HCT116 (cell line): Measurements from ENCODE around the gene WWOX. TPM values are rescaled to one million over a fixed set of nuclear protein-coding genes. Genes with fewer than 3 reads are reported as not detected.

Experiments
- ATAC-seq: fragments of 200-7000 bp; cut with Tn5 transposase; 2 replicates; pipeline ENCODE4 v1.9.1; 2020; ENCODE audit warnings: mild to moderate bottlenecking, moderate library complexity
- BruUV-seq: library from RNA; stranded (reverse); fragments of 400-500 nt; replicated peaks from 2 replicates; lab custom pipeline; 2021; lab: Mats Ljungman, UMichigan
- CTCF ChIA-PET: fragments of 300-600 bp; sonication (Branson Sonifier 250); formaldehyde crosslinking; loops from one replicate; lab custom pipeline; 2021; ENCODE audit warnings: antibody characterized with exemption; lab: Charles Lee
- POLR2A ChIA-PET: fragments of 300-600, 350-600 bp; sonication (Branson Sonifier 250); formaldehyde crosslinking; loops from one replicate; lab custom pipeline; 2021; ENCODE audit warnings: antibody characterized with exemption; lab: Charles Lee
- RAD21 ChIA-PET, 2 experiments: fragments of 300-600 bp; sonication (Branson Sonifier 250); formaldehyde crosslinking; loops; one replicate each; lab custom pipeline; 2023; ENCODE audit warnings: low total read pairs in 2 of 2; ENCODE audit not compliant: uncharacterized antibody in 2 of 2, unreplicated experiment in 2 of 2, low non-redundant PET in 1 of 2; lab: Charles Lee
- DNase-seq: peaks from one replicate; pipeline ENCODE4 v3.0.0-alpha.2; 2010; ENCODE audit warnings: low read depth, low spot score
- H2AFZ ChIP-seq: fragments of 200-600 bp; shearing (Covaris generic), sonication (generic); 2 replicates; pipeline ENCODE4 v1.6.1; 2017; ENCODE audit warnings: low read depth, mixed run types, mixed read lengths, antibody characterized with exemption, low read length; ENCODE audit not compliant: poor library complexity, severe bottlenecking
- H3K27ac ChIP-seq: 2 replicates; pipeline ENCODE4 v1.5.1; 2012; ENCODE audit warnings: low read depth, low read length
- H3K27me3 ChIP-seq: fragments of 200-600 bp; sonication (generic); 2 replicates; pipeline ENCODE4 v1.6.1; 2016; ENCODE audit warnings: mixed run types, low read length, mixed read lengths; ENCODE audit not compliant: insufficient read depth
- H3K36me3 ChIP-seq, 2 experiments: fragments of 200-500 bp in 1 of 2; fragments of 200-600 bp in 1 of 2; sonication (Bioruptor generic) in 1 of 2; sonication (generic) in 1 of 2; 2 replicates each; pipeline versions ENCODE4 v1.5.1 to v1.6.1; 2014 to 2016; ENCODE audit warnings: low read length in 2 of 2, inconsistent platforms in 1 of 2, mixed read lengths in 1 of 2, mixed run types in 1 of 2; ENCODE audit not compliant: insufficient read depth in 2 of 2, control insufficient read depth in 1 of 2
- H3K4me1 ChIP-seq, 2 experiments: fragments of 200-600 bp in 1 of 2; sonication (generic) in 1 of 2; 2 replicates each; pipeline versions ENCODE4 v1.5.1 to v1.6.1; 2012 to 2017; ENCODE audit warnings: low read length in 2 of 2, inconsistent platforms in 1 of 2, mild to moderate bottlenecking in 1 of 2, mixed read lengths in 1 of 2, mixed run types in 1 of 2, moderate library complexity in 1 of 2; ENCODE audit not compliant: insufficient read depth in 2 of 2, control insufficient read depth in 1 of 2
- H3K4me2 ChIP-seq: fragments of 200-600 bp; sonication (generic); 2 replicates; pipeline ENCODE4 v1.6.1; 2017; ENCODE audit warnings: mixed run types, low read length, mixed read lengths
- H3K4me3 ChIP-seq, 2 experiments: fragments of 200-600 bp in 1 of 2; sonication (generic) in 1 of 2; replicated peaks in 1 of 2; 2 replicates each; pipeline ENCODE4 v1.5.1; 2011 to 2016; ENCODE audit warnings: low read length in 2 of 2, control low read depth in 1 of 2, low read depth in 1 of 2, mild to moderate bottlenecking in 1 of 2, mixed read lengths in 1 of 2, mixed run types in 1 of 2
- H3K79me2 ChIP-seq: fragments of 200-600 bp; sonication (generic); 2 replicates; pipeline ENCODE4 v1.6.1; 2017; ENCODE audit warnings: mild to moderate bottlenecking, mixed run types, low read length, moderate library complexity, mixed read lengths; ENCODE audit not compliant: insufficient read depth
- H3K9ac ChIP-seq: fragments of 200-600 bp; sonication (generic); 2 replicates; pipeline ENCODE4 v1.6.1; 2016; ENCODE audit warnings: low read length, mixed read lengths
- H3K9me2 ChIP-seq: fragments of 200-600 bp; sonication (generic), shearing (Covaris generic); 2 replicates; pipeline ENCODE4 v1.6.1; 2017; ENCODE audit warnings: mixed run types, mild to moderate bottlenecking, moderate library complexity; ENCODE audit not compliant: insufficient read depth
- H3K9me3 ChIP-seq, 2 experiments: fragments of 200-500 bp in 1 of 2; fragments of 200-600 bp in 1 of 2; sonication (Bioruptor generic) in 1 of 2; sonication (generic) in 1 of 2; 2 replicates each; pipeline ENCODE4 v1.6.1; 2014 to 2017; ENCODE audit warnings: low read length in 2 of 2, mixed read lengths in 2 of 2, inconsistent platforms in 1 of 2, low read depth in 1 of 2, mild to moderate bottlenecking in 1 of 2, mixed run types in 1 of 2, moderate library complexity in 1 of 2; ENCODE audit not compliant: control insufficient read depth in 1 of 2, insufficient read depth in 1 of 2
- H4K20me1 ChIP-seq: fragments of 200-600 bp; sonication (generic), shearing (Covaris generic); 2 replicates; pipeline ENCODE4 v1.6.1; 2017; ENCODE audit warnings: mixed run types, mild to moderate bottlenecking, moderate library complexity; ENCODE audit not compliant: insufficient read depth
- ATF3 ChIP-seq: IDR thresholded peaks from 2 replicates; pipeline ENCODE4 v1.6.1; 2012
- CBX3 ChIP-seq: IDR thresholded peaks from 2 replicates; pipeline ENCODE4 v1.6.1; 2012; ENCODE audit warnings: low read depth
- CTCF ChIP-seq, 3 experiments: fragments of 200-600 bp in 1 of 3; sonication (generic) in 1 of 3; IDR thresholded peaks in 2 of 3; conservative IDR thresholded peaks in 1 of 3; 2 replicates each; pipeline ENCODE4 v1.5.1; 2012 to 2017; ENCODE audit warnings: low read depth in 2 of 3, low read length in 2 of 3, antibody characterized with exemption in 1 of 3, borderline replicate concordance in 1 of 3, control low read depth in 1 of 3, mild to moderate bottlenecking in 1 of 3, mixed read lengths in 1 of 3, mixed run types in 1 of 3, moderate library complexity in 1 of 3; ENCODE audit not compliant: insufficient read depth in 1 of 3
- EGR1 ChIP-seq: IDR thresholded peaks from 2 replicates; pipeline ENCODE4 v1.6.1; 2012; ENCODE audit warnings: low read depth
- ELF1 ChIP-seq: IDR thresholded peaks from 2 replicates; pipeline ENCODE4 v1.6.1; 2012; ENCODE audit warnings: low read depth, borderline replicate concordance
- EZH2 ChIP-seq: fragments of 200-600 bp; sonication (generic); IDR thresholded peaks from 2 replicates; pipeline ENCODE4 v1.6.1; 2017; ENCODE audit warnings: antibody characterized with exemption, mixed run types
- EZH2phosphoT487 ChIP-seq: fragments of 200-600 bp; IDR thresholded peaks from 2 replicates; pipeline ENCODE4 v1.6.1; 2018; ENCODE audit warnings: antibody characterized with exemption, borderline replicate concordance
- FOSL1 ChIP-seq: IDR thresholded peaks from 2 replicates; pipeline ENCODE4 v1.6.1; 2012; ENCODE audit warnings: low read depth
- MAX ChIP-seq: IDR thresholded peaks from 2 replicates; pipeline ENCODE4 v1.6.1; 2012
- POLR2A ChIP-seq: IDR thresholded peaks from 2 replicates; pipeline ENCODE4 v1.7.0; 2011; ENCODE audit warnings: borderline replicate concordance; ENCODE audit not compliant: insufficient read depth, insufficient read length; ENCODE audit errors: extremely low read depth
- POLR2AphosphoS5 ChIP-seq: IDR thresholded peaks from 2 replicates; pipeline ENCODE4 v1.6.1; 2011; ENCODE audit warnings: mild to moderate bottlenecking, low read depth, low read length, moderate library complexity
- REST ChIP-seq: IDR thresholded peaks from 2 replicates; pipeline ENCODE4 v1.6.1; 2012; ENCODE audit warnings: low read depth
- SIN3A ChIP-seq: IDR thresholded peaks from 2 replicates; pipeline ENCODE4 v1.6.1; 2012; ENCODE audit warnings: low read depth
- SRF ChIP-seq: IDR thresholded peaks from 2 replicates; pipeline ENCODE4 v1.6.1; 2012; ENCODE audit warnings: low read depth
- TCF7L2 ChIP-seq: IDR thresholded peaks from 2 replicates; pipeline ENCODE4 v1.7.0; 2011; ENCODE audit warnings: borderline replicate concordance, inconsistent platforms; ENCODE audit not compliant: insufficient read depth, insufficient read length; ENCODE audit errors: extremely low read depth
- YY1 ChIP-seq: IDR thresholded peaks from 2 replicates; pipeline ENCODE4 v1.6.1; 2011; ENCODE audit warnings: low read length, low read depth, moderate library complexity, mild to moderate bottlenecking; ENCODE audit not compliant: insufficient replicate concordance; ENCODE audit errors: extremely low read depth
- ZBTB33 ChIP-seq: IDR thresholded peaks from 2 replicates; pipeline ENCODE4 v1.6.1; 2011; ENCODE audit warnings: mild to moderate bottlenecking, low read length, moderate library complexity; ENCODE audit not compliant: insufficient replicate concordance; ENCODE audit errors: extremely low read depth
- ZFX ChIP-seq: fragments of 450-650 bp; IDR thresholded peaks from 2 replicates; pipeline ENCODE4 v1.6.1; 2017
- intact Hi-C: fragments of 100-400 bp; cut with micrococcal nuclease; formaldehyde crosslinking; loops from 2 replicates; pipeline ENCODE4 v1.10.0; 2022
- total RNA-seq: library from RNA; stranded (reverse); gene quantifications from one replicate; pipeline ENCODE4 v1.2.1, GENCODE V29; 2021; ENCODE audit not compliant: unreplicated experiment

The WWOX gene
- total RNA-seq, 1 experiment from 2014 or later, result 13.7 TPM

GRCh38 chr16:78629173-78629572 is 529.7 kb downstream of the WWOX start (continued):
- TF ChIP-seq REST, result no peak
- no peak for TF ChIP-seq POLR2AphosphoS5
- TF ChIP-seq YY1, result no peak
- TF ChIP-seq EZH2, result no peak

- ChIA-PET CTCF (no interaction called here), RAD21 (no interaction called here), POLR2A (no interaction called here)
- H3K9me3 ChIP-seq, result no peaks in the 10 kb centered on the region
- no peak overlapping the region for H3K4me3 ChIP-seq
- no peaks in the 10 kb centered on the region for H3K4me1 ChIP-seq
- no peaks in the 10 kb centered on the region for H3K9me2 ChIP-seq
- BruUV-seq, result no TSS peak
- ATAC-seq (no peak), DNase-seq (no peak)
- no peak overlapping the region for H3K27ac ChIP-seq
- H3K79me2 ChIP-seq, result no peaks in the 10 kb centered on the region
- H2AFZ ChIP-seq, result no peak overlapping the region
- no peaks in the 10 kb centered on the region for H4K20me1 ChIP-seq
- TF ChIP-seq ELF1, result no peak
- no peak for TF ChIP-seq POLR2AphosphoS5
- no peak for TF ChIP-seq ZBTB33
- no peak for TF ChIP-seq ZFX
- TF ChIP-seq SIN3A, result no peak
- no peak for TF ChIP-seq CBX3
- TF ChIP-seq TCF7L2, result no peak
- TF ChIP-seq EGR1, result no peak
- TF ChIP-seq ATF3, result no peak
- TF ChIP-seq POLR2A, result no peak
- TF ChIP-seq EZH2phosphoT487, result no peak
- no peak for TF ChIP-seq MAX
- TF ChIP-seq SRF, result no peak
- no peak for TF ChIP-seq YY1
- TF ChIP-seq EZH2, result no peak
- no peak for TF ChIP-seq FOSL1
- no peak for TF ChIP-seq CTCF (IDR thresholded peaks at IDR 0.05 in 2 of 3, conservative IDR thresholded peaks at IDR 0.05 in 1 of 3; ENCODE audit: borderline replicate concordance in 1 of 3, insufficient read depth in 1 of 3, low read depth in 2 of 3, low read length in 2 of 3)
- intact Hi-C loops, result no loop called here
- H3K9ac ChIP-seq, result no peak overlapping the region
- H3K4me2 ChIP-seq, result no peak overlapping the region
- no peaks in the 10 kb centered on the region for H3K36me3 ChIP-seq
- no peaks in the 10 kb centered on the region for H3K27me3 ChIP-seq
These were observed 530.6 kb downstream of the WWOX start for GRCh38 chr16:78630102-78630501.
